Activated T-helper 1 cell treated with anti-CD3 and anti-CD28 coated beads, Interleukin-12 subunit alpha, Interleukin-12 subunit beta, Interleukin-2, Interleukin-4 antibody, amounts not matched to agents 30 ng/mL and 10 ng/mL and 1 ng/mL, durations not matched to agents 14 hours and 24 hours and 36 hours (primary cell): Measurements from ENCODE around the gene SLC6A6. TPM values are rescaled to one million over a fixed set of nuclear protein-coding genes. Genes with fewer than 3 reads are reported as not detected.

Source experiments
- DNase-seq: peaks from one replicate; pipeline ENCODE4 v3.0.0; 2021; ENCODE audit warnings: low spot score
- H3K27ac Mint-ChIP-seq: one replicate; pipeline ENCODE4 v1.8.0; 2021; ENCODE audit warnings: mild to moderate bottlenecking, mixed read lengths
- H3K27me3 Mint-ChIP-seq: one replicate; pipeline ENCODE4 v1.8.0; 2022; ENCODE audit warnings: mild to moderate bottlenecking, moderate library complexity, mixed read lengths; ENCODE audit not compliant: insufficient read depth
- H3K36me3 Mint-ChIP-seq: one replicate; pipeline ENCODE4 v1.8.0; 2021; ENCODE audit warnings: low read depth, mixed read lengths
- H3K4me1 Mint-ChIP-seq: one replicate; pipeline ENCODE4 v1.8.0; 2021; ENCODE audit warnings: low read depth, mixed read lengths
- H3K4me3 Mint-ChIP-seq: one replicate; pipeline ENCODE4 v1.8.0; 2021; ENCODE audit warnings: mild to moderate bottlenecking, moderate library complexity, mixed read lengths
- H3K9me3 Mint-ChIP-seq: one replicate; pipeline ENCODE4 v1.8.0; 2021; ENCODE audit warnings: mixed read lengths
- intact Hi-C: fragments of 100-400 bp; cut with micrococcal nuclease; formaldehyde crosslinking; loops from one replicate; pipeline ENCODE4 v1.15.1; 2024
- total RNA-seq: library from RNA; stranded (reverse); gene quantifications from 2 replicates; pipeline ENCODE4 v1.2.3, GENCODE V29; 2022

The SLC6A6 gene
- total RNA-seq, 1 donor from 2014 or later: 45.4 TPM

DNA sequence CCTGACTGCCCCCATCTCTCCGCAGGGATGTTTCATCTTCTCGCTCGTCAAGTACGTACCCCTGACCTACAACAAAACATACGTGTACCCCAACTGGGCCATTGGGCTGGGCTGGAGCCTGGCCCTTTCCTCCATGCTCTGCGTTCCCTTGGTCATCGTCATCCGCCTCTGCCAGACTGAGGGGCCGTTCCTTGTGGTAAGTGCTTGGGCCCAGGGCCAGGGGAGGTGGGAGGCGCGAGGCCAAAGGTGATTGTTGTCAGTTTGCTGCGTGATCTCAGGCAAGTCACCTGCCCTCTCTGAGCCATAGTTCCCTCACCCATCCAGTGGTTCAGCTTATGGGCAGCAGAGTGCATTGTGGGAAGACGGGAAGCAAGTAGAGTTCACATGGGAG lies 79.2 kb downstream of the SLC6A6 start:
- no peaks in the 10 kb centered on the region for H3K27me3 Mint-ChIP-seq
- no peak overlapping the region for H3K4me3 Mint-ChIP-seq
- H3K27ac Mint-ChIP-seq: no peak overlapping the region
- no peak for DNase-seq
- no peaks in the 10 kb centered on the region for H3K4me1 Mint-ChIP-seq
- intact Hi-C loops: no loop called here
- peaks cover 34% of the 10 kb centered on the region for H3K36me3 Mint-ChIP-seq
- no peaks in the 10 kb centered on the region for H3K9me3 Mint-ChIP-seq

DNA sequence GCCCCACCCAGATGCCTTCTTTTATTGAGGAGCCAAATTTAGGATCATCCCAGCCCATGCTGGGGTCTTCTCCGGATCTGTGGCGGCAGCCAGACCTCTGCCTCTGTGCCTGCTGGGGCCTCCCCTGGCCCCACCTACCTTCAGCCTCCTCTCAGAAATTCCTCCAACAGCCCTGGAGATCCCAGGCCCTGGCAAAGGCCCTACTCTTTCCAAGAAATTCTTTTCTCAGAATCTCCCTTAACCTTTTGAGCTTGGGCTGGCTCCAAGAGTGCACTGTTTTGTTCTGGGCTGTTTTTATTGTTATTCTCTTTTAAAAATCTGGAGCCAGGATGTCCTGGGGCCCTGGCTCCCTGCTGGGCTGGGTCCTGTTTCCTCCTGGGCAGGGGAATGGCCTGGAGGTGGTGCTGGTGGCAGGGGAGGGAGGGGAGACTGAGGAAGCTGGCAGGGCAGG lies 79.9 kb downstream of the SLC6A6 start:
- Mint-ChIP-seq H3K36me3 (peaks cover 34% of the 10 kb centered on the region), H3K27me3 (no peaks in the 10 kb centered on the region), H3K4me3 (no peak overlapping the region), H3K27ac (no peak overlapping the region), H3K4me1 (no peaks in the 10 kb centered on the region), H3K9me3 (no peaks in the 10 kb centered on the region)
- intact Hi-C loops: no loop called here
- DNase-seq: no peak

DNA sequence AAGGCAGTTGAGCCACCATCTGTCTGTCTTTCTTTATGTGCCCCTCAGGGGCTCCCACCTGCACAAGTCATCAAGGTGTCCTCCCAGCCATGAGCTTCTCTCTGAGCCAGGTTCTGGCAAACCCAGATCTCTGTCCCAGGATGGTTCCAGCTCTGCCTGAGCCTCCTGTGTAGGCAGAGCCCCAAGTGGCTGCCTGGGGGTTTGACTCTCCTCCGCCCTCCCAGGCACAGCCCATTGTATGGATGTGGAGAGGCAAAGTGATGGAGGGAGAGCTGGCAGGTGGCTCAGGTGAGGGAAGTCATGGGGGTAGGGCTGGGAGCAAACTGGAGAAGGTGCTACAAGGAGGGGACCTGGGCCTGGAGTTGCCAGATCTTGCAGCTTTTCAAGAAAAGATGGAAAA lies 80.9 kb downstream of the SLC6A6 start:
- intact Hi-C loops: no loop called here
- H3K4me1 Mint-ChIP-seq: no peaks in the 10 kb centered on the region
- H3K27ac Mint-ChIP-seq: no peak overlapping the region
- no peak overlapping the region for H3K4me3 Mint-ChIP-seq
- H3K27me3 Mint-ChIP-seq: no peaks in the 10 kb centered on the region
- peaks cover 29% of the 10 kb centered on the region for H3K36me3 Mint-ChIP-seq
- no peak for DNase-seq
- H3K9me3 Mint-ChIP-seq: no peaks in the 10 kb centered on the region

DNA sequence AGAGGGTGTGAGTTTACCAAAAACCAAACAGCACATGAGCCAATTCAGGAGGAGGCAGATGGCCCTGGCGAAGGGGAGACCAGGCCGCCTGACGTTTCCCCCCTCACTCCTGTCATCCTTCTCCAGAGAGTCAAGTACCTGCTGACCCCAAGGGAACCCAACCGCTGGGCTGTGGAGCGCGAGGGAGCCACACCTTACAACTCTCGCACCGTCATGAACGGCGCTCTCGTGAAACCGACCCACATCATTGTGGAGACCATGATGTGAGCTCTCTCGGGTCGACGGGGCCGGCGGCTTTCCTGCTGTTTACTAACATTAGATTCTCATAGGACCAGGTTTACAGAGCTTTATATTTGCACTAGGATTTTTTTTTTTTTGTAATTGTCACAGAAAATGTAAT lies 82.3 kb downstream of the SLC6A6 start:
- Mint-ChIP-seq H3K36me3 (peaks cover 21% of the 10 kb centered on the region), H3K4me1 (no peaks in the 10 kb centered on the region), H3K27ac (peak overlapping the region; percentile 59), H3K9me3 (no peaks in the 10 kb centered on the region), H3K27me3 (no peaks in the 10 kb centered on the region), H3K4me3 (no peak overlapping the region)
- intact Hi-C loops: no loop called here
- DNase-seq: no peak

DNA sequence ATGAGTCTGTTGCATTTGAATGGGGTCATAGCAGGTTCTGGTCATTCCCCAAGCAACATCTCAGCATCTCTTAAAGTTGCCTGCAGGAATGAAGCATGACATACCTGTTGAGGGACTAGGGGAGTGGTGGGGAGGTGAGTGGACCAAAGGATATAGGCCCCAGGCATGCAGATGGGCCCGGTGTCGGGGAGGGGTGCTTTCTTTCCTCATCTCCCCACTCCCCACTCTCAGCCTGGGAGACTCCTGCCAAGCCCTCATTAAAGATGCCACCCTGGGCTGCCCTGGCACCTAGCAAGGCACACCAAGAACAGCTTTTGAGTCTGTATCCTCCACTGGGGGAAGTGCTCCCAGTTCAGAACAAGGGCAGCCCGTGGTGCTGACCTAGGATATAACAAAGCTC lies 83.6 kb downstream of the SLC6A6 start:
- no peak for DNase-seq
- H3K36me3 Mint-ChIP-seq: peaks cover 23% of the 10 kb centered on the region
- H3K4me3 Mint-ChIP-seq: no peak overlapping the region
- no peaks in the 10 kb centered on the region for H3K9me3 Mint-ChIP-seq
- H3K27ac Mint-ChIP-seq: no peak overlapping the region
- no peaks in the 10 kb centered on the region for H3K27me3 Mint-ChIP-seq
- intact Hi-C loops: no loop called here
- H3K4me1 Mint-ChIP-seq: no peaks in the 10 kb centered on the region

DNA sequence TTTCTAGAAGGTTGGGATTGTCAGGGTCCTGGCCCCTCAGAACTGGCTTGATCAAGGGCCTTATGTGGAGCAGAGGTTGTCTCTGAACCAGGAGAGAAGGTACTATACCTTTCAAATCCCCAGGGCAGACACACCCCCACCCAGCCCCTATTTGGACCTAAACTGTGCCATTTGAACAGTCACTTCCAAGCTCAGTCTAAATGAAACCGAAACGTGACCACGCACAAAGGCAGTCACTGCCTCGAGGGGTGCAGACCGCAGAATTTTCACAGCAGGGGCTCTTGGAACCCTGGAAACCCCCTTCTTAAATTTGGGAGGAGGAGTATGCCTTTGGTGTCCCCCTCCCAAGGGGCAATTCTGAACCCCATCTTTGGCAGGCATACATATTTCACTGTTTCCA lies 84.1 kb downstream of the SLC6A6 start:
- Mint-ChIP-seq H3K9me3 (no peaks in the 10 kb centered on the region), H3K36me3 (peaks cover 20% of the 10 kb centered on the region), H3K4me3 (no peak overlapping the region), H3K27me3 (no peaks in the 10 kb centered on the region), H3K27ac (no peak overlapping the region), H3K4me1 (no peaks in the 10 kb centered on the region)
- intact Hi-C loops: no loop called here
- DNase-seq: no peak

DNA sequence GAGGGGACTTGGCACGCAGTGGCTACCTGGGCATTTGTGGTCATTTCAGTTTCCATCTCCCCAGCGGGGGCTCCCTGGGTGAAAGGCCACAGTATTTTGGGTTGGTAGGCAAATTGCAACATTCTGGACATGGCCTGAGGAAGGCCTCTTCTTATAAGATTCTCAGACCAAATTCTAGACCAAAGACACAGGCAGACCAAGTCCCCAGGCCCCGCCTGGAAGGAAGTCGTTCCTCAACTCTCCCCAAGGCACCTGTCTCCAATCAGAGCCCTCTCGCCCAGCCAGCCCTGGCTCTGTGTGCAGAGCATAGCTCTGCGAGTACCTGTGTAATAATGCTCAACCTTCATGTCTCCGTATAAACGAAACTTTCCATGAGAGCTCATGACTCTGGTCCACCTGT lies 84.7 kb downstream of the SLC6A6 start:
- intact Hi-C loops: no loop called here
- no peaks in the 10 kb centered on the region for H3K27me3 Mint-ChIP-seq
- no peaks in the 10 kb centered on the region for H3K9me3 Mint-ChIP-seq
- no peak overlapping the region for H3K27ac Mint-ChIP-seq
- H3K36me3 Mint-ChIP-seq: peaks cover 16% of the 10 kb centered on the region
- no peak for DNase-seq
- no peak overlapping the region for H3K4me3 Mint-ChIP-seq
- no peaks in the 10 kb centered on the region for H3K4me1 Mint-ChIP-seq

DNA sequence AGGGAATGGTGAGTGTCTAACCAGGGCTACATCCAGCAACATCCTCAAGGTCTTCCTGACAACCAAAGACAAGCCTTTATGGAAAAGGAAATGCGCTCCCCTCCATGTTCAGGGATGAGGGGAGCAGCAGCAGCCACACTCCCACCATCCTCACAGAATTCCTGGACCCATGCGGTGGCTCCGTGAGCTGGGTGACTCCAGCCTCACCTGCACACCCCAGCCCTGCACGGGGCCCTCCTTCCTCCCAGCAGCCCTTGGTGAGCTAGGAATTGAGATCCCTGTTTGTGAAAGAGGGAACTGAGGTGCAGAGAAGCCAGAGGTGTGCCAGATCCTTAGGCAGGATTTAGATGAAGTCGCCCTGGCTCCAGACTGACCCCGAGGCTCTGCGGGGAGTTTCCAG lies 85.4 kb downstream of the SLC6A6 start:
- no peaks in the 10 kb centered on the region for H3K27me3 Mint-ChIP-seq
- H3K36me3 Mint-ChIP-seq: peaks cover 16% of the 10 kb centered on the region
- H3K4me3 Mint-ChIP-seq: no peak overlapping the region
- no peak for DNase-seq
- H3K27ac Mint-ChIP-seq: no peak overlapping the region
- no peaks in the 10 kb centered on the region for H3K4me1 Mint-ChIP-seq
- intact Hi-C loops: no loop called here
- H3K9me3 Mint-ChIP-seq: no peaks in the 10 kb centered on the region

DNA sequence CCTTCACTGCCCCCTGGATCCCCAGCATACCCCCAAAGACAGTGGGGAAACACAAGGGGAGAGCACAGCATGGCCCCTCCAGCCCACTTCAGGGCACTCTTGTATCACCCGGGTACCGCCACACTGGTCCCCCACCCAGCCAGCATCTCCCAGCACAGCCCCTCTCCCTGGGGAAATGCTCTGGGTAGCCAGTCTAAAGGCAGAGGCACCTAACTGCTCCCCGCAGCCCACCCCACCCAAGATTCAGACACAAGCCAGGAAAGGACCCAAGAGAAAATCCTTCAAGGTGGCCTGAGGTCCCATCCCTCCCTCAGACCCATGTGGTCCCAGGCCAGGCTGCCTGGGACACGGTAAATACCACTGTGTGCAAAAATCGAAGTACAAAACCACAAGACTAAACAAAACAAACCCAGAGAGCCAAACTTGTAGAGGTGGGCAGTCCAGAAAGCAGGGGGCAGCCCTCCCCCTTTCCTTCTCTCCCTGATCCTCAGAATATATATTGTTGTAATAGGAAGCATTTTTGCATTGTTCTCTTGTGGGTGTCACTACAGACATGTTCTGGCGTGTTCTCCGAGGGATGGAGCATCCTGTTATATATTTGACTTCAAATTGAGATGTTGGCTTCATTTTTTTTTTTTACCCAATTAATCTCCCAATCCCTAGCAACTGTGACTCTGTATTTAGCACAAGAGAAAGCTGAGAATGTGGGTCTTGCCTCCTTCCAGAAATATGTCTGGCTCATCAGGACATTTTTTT lies 86.1 kb downstream of the SLC6A6 start:
- no peaks in the 10 kb centered on the region for H3K27me3 Mint-ChIP-seq
- no peak overlapping the region for H3K4me3 Mint-ChIP-seq
- H3K27ac Mint-ChIP-seq: no peak overlapping the region
- H3K9me3 Mint-ChIP-seq: no peaks in the 10 kb centered on the region
- no peak for DNase-seq
- peaks cover 13% of the 10 kb centered on the region for H3K36me3 Mint-ChIP-seq
- intact Hi-C loops: no loop called here
- H3K4me1 Mint-ChIP-seq: no peaks in the 10 kb centered on the region

DNA sequence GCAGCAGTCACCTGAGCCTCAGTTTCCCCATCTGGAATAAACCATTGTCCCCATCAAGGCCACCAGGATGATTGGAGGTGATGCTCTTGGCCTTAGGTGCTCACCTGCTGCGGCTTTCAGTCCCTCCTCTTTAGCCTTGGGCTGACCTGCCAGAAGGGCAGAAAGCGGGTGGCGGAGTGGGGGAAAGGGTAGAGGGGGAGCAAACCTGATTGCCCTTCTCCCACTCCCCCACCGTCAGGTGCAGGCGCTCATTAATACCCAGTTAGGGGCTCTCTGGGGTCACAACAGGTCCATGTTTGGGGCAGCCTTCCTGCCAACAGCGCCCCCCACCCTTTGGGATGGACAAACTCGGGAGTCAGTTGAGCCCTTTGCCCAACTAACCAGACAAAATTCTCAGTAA lies 87.2 kb downstream of the SLC6A6 start:
- H3K27me3 Mint-ChIP-seq: no peaks in the 10 kb centered on the region
- H3K27ac Mint-ChIP-seq: no peak overlapping the region
- no peaks in the 10 kb centered on the region for H3K9me3 Mint-ChIP-seq
- no peak for DNase-seq
- H3K4me3 Mint-ChIP-seq: no peak overlapping the region
- H3K4me1 Mint-ChIP-seq: no peaks in the 10 kb centered on the region
- intact Hi-C loops: no loop called here
- H3K36me3 Mint-ChIP-seq: peaks cover 9% of the 10 kb centered on the region

DNA sequence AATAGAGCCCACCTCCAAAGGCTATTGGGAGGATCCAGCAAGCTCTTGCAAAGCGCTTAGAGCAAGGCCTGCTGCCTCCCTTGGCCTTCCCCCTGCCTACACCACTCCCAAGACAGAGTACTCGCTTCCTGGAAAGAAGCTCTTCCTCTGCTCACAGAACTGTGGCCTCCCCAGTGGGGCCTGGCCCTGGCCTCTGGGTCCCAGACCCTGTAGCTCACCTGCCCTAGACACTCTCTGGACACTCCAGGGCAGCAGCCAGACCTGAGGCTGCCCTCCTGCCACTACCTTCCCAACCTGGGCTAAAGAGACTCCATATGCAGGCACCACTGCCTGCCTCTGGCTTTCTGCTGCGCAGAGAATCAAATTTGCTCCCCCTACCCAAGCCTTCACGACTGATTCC lies 87.8 kb downstream of the SLC6A6 start:
- Mint-ChIP-seq H3K27ac (no peak overlapping the region), H3K9me3 (no peaks in the 10 kb centered on the region), H3K27me3 (no peaks in the 10 kb centered on the region), H3K4me3 (no peak overlapping the region), H3K4me1 (no peaks in the 10 kb centered on the region), H3K36me3 (peaks cover 8% of the 10 kb centered on the region)
- DNase-seq: no peak
- intact Hi-C loops: no loop called here

DNA sequence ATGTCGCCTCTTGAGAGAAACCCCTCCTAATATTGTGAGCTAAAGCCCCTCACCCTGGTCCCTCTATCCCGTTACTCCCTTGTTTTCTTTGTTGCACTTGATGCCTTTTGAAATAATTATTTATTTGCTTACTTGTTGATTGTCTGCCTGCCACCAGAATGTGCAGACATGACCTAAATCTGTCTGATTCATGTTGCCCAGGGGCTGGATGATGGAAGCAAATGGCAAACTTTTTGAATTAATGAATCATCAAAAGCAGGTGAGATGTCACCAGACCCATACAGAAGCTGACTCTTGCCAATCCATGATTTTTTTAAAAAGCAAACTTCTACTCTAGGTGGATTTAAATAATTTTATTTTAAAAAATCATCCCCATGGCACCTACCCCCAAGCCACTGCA lies 88.4 kb downstream of the SLC6A6 start:
- Mint-ChIP-seq H3K4me3 (no peak overlapping the region), H3K9me3 (no peaks in the 10 kb centered on the region), H3K27ac (no peak overlapping the region), H3K4me1 (no peaks in the 10 kb centered on the region), H3K36me3 (peaks cover 3% of the 10 kb centered on the region), H3K27me3 (no peaks in the 10 kb centered on the region)
- no peak for DNase-seq
- intact Hi-C loops: no loop called here

DNA sequence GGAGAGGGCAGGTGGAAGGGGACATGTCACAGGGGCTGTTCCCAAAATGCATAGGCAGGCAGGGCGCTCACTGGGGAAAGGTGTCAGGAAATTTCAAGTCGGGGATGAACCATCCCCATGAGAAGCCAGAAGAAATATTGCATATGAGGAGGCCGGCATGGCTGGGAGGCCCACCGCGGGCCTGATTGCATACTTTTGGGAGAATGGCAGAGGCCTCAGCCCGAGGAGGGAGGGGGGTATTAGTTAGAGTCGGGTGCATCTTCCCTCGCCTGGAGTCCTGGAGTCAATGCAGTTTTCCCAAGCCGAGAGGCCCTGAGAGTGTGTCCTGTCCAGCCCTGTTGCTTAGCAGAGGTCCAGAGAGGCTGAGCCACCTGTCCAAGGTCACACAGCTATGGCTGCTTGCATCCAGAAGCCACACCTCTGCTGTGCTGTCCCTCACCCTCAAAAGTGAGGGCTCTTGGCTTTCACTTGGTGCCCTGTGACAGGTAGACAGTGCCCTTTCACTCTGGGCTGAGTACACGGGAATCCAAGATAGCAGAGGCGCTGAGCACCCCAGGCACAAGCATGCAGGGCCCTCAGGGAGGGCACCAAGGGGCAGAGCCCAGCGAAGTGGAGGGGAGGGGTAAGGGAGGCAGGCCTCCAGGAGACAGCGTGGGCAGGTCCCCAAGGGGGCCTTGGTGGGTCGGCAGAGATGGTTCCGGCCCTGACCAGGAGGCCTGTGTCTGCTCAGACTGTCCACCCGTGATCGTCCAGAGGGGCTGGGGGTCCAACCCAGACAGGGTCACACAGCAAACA lies 89.2 kb downstream of the SLC6A6 start:
- H3K27ac Mint-ChIP-seq: no peak overlapping the region
- H3K4me3 Mint-ChIP-seq: no peak overlapping the region
- H3K36me3 Mint-ChIP-seq: peaks cover 3% of the 10 kb centered on the region
- no peaks in the 10 kb centered on the region for H3K27me3 Mint-ChIP-seq
- no peaks in the 10 kb centered on the region for H3K4me1 Mint-ChIP-seq
- DNase-seq: no peak
- intact Hi-C loops: no loop called here
- H3K9me3 Mint-ChIP-seq: no peaks in the 10 kb centered on the region
